Neural progenitor cell (in vitro differentiated cells): ENCODE measurements around the gene EDEM3. TPM values are rescaled to one million over a fixed set of nuclear protein-coding genes. Genes with fewer than 3 reads are reported as not detected.

Experiments
- DNase-seq: peaks from one replicate; pipeline ENCODE4 v3.0.0-alpha.2; 2016; ENCODE audit warnings: low spot score
- H2AFZ ChIP-seq: fragments of 200-600 bp; sonication (generic); replicated peaks from 2 replicates; pipeline ENCODE4 v1.6.1; 2016; ENCODE audit warnings: antibody characterized with exemption
- H3F3A ChIP-seq: fragments of 200-600 bp; sonication (generic); 2 replicates; pipeline ENCODE4 v1.6.1; 2016; ENCODE audit warnings: antibody characterized with exemption, low read depth
- H3K27ac ChIP-seq: fragments of 200-600 bp; sonication (generic); 2 replicates; pipeline ENCODE4 v1.5.1; 2016; ENCODE audit warnings: mild to moderate bottlenecking
- H3K27me3 ChIP-seq: fragments of 200-600 bp; sonication (generic); 2 replicates; pipeline ENCODE4 v1.6.1; 2016; ENCODE audit warnings: mild to moderate bottlenecking, moderate library complexity
- H3K36me3 ChIP-seq: fragments of 200-600 bp; sonication (generic); 2 replicates; pipeline ENCODE4 v1.5.1; 2016
- H3K4me1 ChIP-seq: fragments of 200-600 bp; sonication (generic); 2 replicates; pipeline ENCODE4 v1.6.1; 2016; ENCODE audit warnings: mixed run types
- H3K4me2 ChIP-seq: fragments of 200-600 bp; sonication (generic); 2 replicates; pipeline ENCODE4 v1.6.1; 2016
- H3K4me3 ChIP-seq: fragments of 200-600 bp; sonication (generic); 2 replicates; pipeline ENCODE4 v1.5.1; 2016
- H3K79me2 ChIP-seq: fragments of 200-600 bp; sonication (generic); 2 replicates; pipeline ENCODE4 v1.6.1; 2016; ENCODE audit warnings: low read depth
- H3K9ac ChIP-seq: fragments of 200-600 bp; sonication (generic); 2 replicates; pipeline ENCODE4 v1.6.1; 2016
- H3K9me3 ChIP-seq: fragments of 200-600 bp; sonication (generic); 2 replicates; pipeline ENCODE4 v1.5.1; 2016; ENCODE audit warnings: low read depth
- H4K20me1 ChIP-seq: fragments of 200-600 bp; sonication (generic); 2 replicates; pipeline ENCODE4 v1.6.1; 2016; ENCODE audit warnings: low read depth
- H3K27ac Mint-ChIP-seq: 3 replicates; pipeline ENCODE4 v1.8.0; 2021; ENCODE audit warnings: mixed read lengths
- H3K27me3 Mint-ChIP-seq: 2 replicates; pipeline ENCODE4 v1.8.0; 2022; ENCODE audit warnings: low read depth, mild to moderate bottlenecking, inconsistent platforms, moderate library complexity, mixed read lengths; ENCODE audit not compliant: insufficient read depth
- H3K36me3 Mint-ChIP-seq: 3 replicates; pipeline ENCODE4 v1.8.0; 2021; ENCODE audit warnings: mixed read lengths
- H3K4me1 Mint-ChIP-seq: 3 replicates; pipeline ENCODE4 v1.8.0; 2021; ENCODE audit warnings: mixed read lengths
- H3K4me3 Mint-ChIP-seq: 3 replicates; pipeline ENCODE4 v1.8.0; 2021; ENCODE audit warnings: mild to moderate bottlenecking, moderate library complexity, mixed read lengths
- H3K9me3 Mint-ChIP-seq: 3 replicates; pipeline ENCODE4 v1.8.0; 2020; ENCODE audit warnings: mixed read lengths
- CTCF ChIP-seq: fragments of 200-600 bp; sonication (generic); IDR thresholded peaks from 2 replicates; pipeline ENCODE4 v1.5.1; 2017; ENCODE audit warnings: antibody characterized with exemption, mild to moderate bottlenecking
- EZH2 ChIP-seq: fragments of 200-600 bp; sonication (generic); IDR thresholded peaks from 2 replicates; pipeline ENCODE4 v1.6.1; 2017; ENCODE audit warnings: antibody characterized with exemption, mild to moderate bottlenecking, moderate library complexity
- EZH2phosphoT487 ChIP-seq: fragments of 200-600 bp; sonication (generic); IDR thresholded peaks from 2 replicates; pipeline ENCODE4 v1.6.1; 2017; ENCODE audit warnings: antibody characterized with exemption
- total RNA-seq: library from RNA; depleted of rRNA; stranded (reverse); fragments of >200 nt; gene quantifications from 2 replicates; pipeline ENCODE4 v1.2.3, GENCODE V29; 2015; ENCODE audit warnings: low replicate concordance

The EDEM3 gene
- total RNA-seq, 1 donor from 2014 or later = 32.9 TPM

- Histone ChIP-seq H3K27ac (no peak overlapping the region), H3K4me3 (no peak overlapping the region), H4K20me1 (no peaks in the 10 kb centered on the region), H3K9me3 (no peaks in the 10 kb centered on the region), H3K4me1 (no peaks in the 10 kb centered on the region), H3K79me2 (no peaks in the 10 kb centered on the region), H3K4me2 (no peak overlapping the region), H3K36me3 (peaks cover 5% of the 10 kb centered on the region), H3F3A (no peaks in the 10 kb centered on the region), H3K9ac (no peak overlapping the region), H3K27me3 (no peaks in the 10 kb centered on the region), H2AFZ (no peak overlapping the region)
- Mint-ChIP-seq H3K4me3 (no peak overlapping the region), H3K36me3 (peaks cover 5% of the 10 kb centered on the region), H3K27me3 (no peaks in the 10 kb centered on the region), H3K27ac (no peak overlapping the region), H3K4me1 (no peaks in the 10 kb centered on the region), H3K9me3 (no peaks in the 10 kb centered on the region)
- DNase-seq = no peak
- no peak for TF ChIP-seq CTCF
- no peak for TF ChIP-seq EZH2phosphoT487
- no peak for TF ChIP-seq EZH2
These were observed 19.7 kb downstream of the EDEM3 start for GRCh38 chr1:184734980-184735379.

GRCh38 chr1:184724843-184725242 is 29.8 kb downstream of the EDEM3 start:
- no peak overlapping the region for H3K9ac ChIP-seq
- Mint-ChIP-seq H3K4me3 (no peak overlapping the region), H3K27ac (no peak overlapping the region), H3K4me1 (no peaks in the 10 kb centered on the region), H3K36me3 (peaks cover 6% of the 10 kb centered on the region), H3K27me3 (no peaks in the 10 kb centered on the region), H3K9me3 (no peaks in the 10 kb centered on the region)
- H3K27me3 ChIP-seq = no peaks in the 10 kb centered on the region
- no peak overlapping the region for H3K27ac ChIP-seq
- H3K4me2 ChIP-seq = no peak overlapping the region
- H3K9me3 ChIP-seq = no peaks in the 10 kb centered on the region
- H3K4me3 ChIP-seq = no peak overlapping the region
- no peaks in the 10 kb centered on the region for H3K4me1 ChIP-seq
- no peak overlapping the region for H2AFZ ChIP-seq
- H3K36me3 ChIP-seq = peaks cover 2% of the 10 kb centered on the region
- H4K20me1 ChIP-seq = no peaks in the 10 kb centered on the region
- TF ChIP-seq EZH2phosphoT487 (no peak), EZH2 (no peak), CTCF (no peak)
- no peaks in the 10 kb centered on the region for H3K79me2 ChIP-seq
- DNase-seq = no peak
- H3F3A ChIP-seq = peaks cover 7% of the 10 kb centered on the region

- no peaks in the 10 kb centered on the region for H3F3A ChIP-seq
- no peak overlapping the region for H3K9ac ChIP-seq
- no peaks in the 10 kb centered on the region for H4K20me1 ChIP-seq
- Mint-ChIP-seq H3K9me3 (no peaks in the 10 kb centered on the region), H3K4me3 (no peak overlapping the region), H3K27me3 (no peaks in the 10 kb centered on the region), H3K27ac (no peak overlapping the region), H3K36me3 (peaks cover 13% of the 10 kb centered on the region), H3K4me1 (no peaks in the 10 kb centered on the region)
- H3K27me3 ChIP-seq = no peaks in the 10 kb centered on the region
- DNase-seq = no peak
- no peak overlapping the region for H3K4me3 ChIP-seq
- no peaks in the 10 kb centered on the region for H3K9me3 ChIP-seq
- H3K4me2 ChIP-seq = no peak overlapping the region
- no peak overlapping the region for H2AFZ ChIP-seq
- peaks cover 7% of the 10 kb centered on the region for H3K36me3 ChIP-seq
- TF ChIP-seq EZH2 (no peak), EZH2phosphoT487 (no peak), CTCF (no peak)
- H3K79me2 ChIP-seq = no peaks in the 10 kb centered on the region
- H3K27ac ChIP-seq = no peak overlapping the region
- H3K4me1 ChIP-seq = no peaks in the 10 kb centered on the region
These were observed 38.5 kb downstream of the EDEM3 start for GRCh38 chr1:184716158-184716557.
